Stimulated activated CD4-positive, alpha-beta T cell treated with anti-CD3 and anti-CD28 coated beads, Interleukin-2, amount 100 ng/mL, for 4 hours (primary cell): ENCODE data around the gene GAD1.
A peak's percentile ranks its signal among the peaks of the same experiment; 100 is the strongest.

Experiments
- DNase-seq: peaks from one replicate; pipeline ENCODE4 v3.0.0-alpha.2; 2020; ENCODE audit warnings: low read depth

GAD1 gene

GRCh38 chr2:170846314-170846713, 29.6 kb downstream of the GAD1 start:
- DNase-seq: no peak

GRCh38 chr2:170847716-170848115, 31.0 kb downstream of the GAD1 start:
- no peak for DNase-seq

GRCh38 chr2:170848587-170848986, 31.9 kb downstream of the GAD1 start:
- DNase-seq: no peak

- DNase-seq: no peak
Measured at GRCh38 chr2:170850251-170850650, 33.6 kb downstream of the GAD1 start.

GRCh38 chr2:170851635-170852034, 34.9 kb downstream of the GAD1 start:
- no peak for DNase-seq

- DNase-seq: no peak
Measured at GRCh38 chr2:170856066-170856465, 39.4 kb downstream of the GAD1 start.

- no peak for DNase-seq
Measured at GRCh38 chr2:170862286-170862902, 45.7 kb downstream of the GAD1 start.

- no peak for DNase-seq
Measured at GRCh38 chr2:170863087-170863486, 46.4 kb downstream of the GAD1 start.

GRCh38 chr2:170869036-170869435, 52.3 kb downstream of the GAD1 start:
- no peak for DNase-seq

- no peak for DNase-seq
Measured at GRCh38 chr2:170869461-170869860, 52.8 kb downstream of the GAD1 start.

GRCh38 chr2:170873035-170873692, 56.5 kb downstream of the GAD1 start:
- peak; percentile 59 for DNase-seq

GRCh38 chr2:170878066-170878465, 61.4 kb downstream of the GAD1 start:
- no peak for DNase-seq

- DNase-seq: no peak
Measured at GRCh38 chr2:170878505-170878904, 61.8 kb downstream of the GAD1 start.

- no peak for DNase-seq
Measured at GRCh38 chr2:170881840-170882239, 65.2 kb downstream of the GAD1 start.

- no peak for DNase-seq
Measured at GRCh38 chr2:170882758-170883157, 66.1 kb downstream of the GAD1 start.

GRCh38 chr2:170883683-170884082, 67.0 kb downstream of the GAD1 start:
- no peak for DNase-seq

- no peak for DNase-seq
Measured at GRCh38 chr2:170885130-170885791, 68.6 kb downstream of the GAD1 start.

GRCh38 chr2:170886386-170886785, 69.7 kb downstream of the GAD1 start:
- no peak for DNase-seq

- no peak for DNase-seq
Measured at GRCh38 chr2:170887496-170887895, 70.8 kb downstream of the GAD1 start.

- DNase-seq: no peak
Measured at GRCh38 chr2:170887896-170888295, 71.2 kb downstream of the GAD1 start.

GRCh38 chr2:170891893-170892292, 75.2 kb downstream of the GAD1 start:
- no peak for DNase-seq

- DNase-seq: no peak
Measured at GRCh38 chr2:170892391-170892951, 75.8 kb downstream of the GAD1 start.
